Testis (tissue), 2 donors: Measurements from ENCODE around the gene TLK1.

Experiments
- POLR2A ChIP-seq: fragments of 450-650 bp; IDR thresholded peaks from one replicate; pipeline ENCODE4 v1.6.1; 2017; ENCODE audit warnings: antibody characterized with exemption, mild to moderate bottlenecking, moderate library complexity
- TF ChIP-seq, protein P1 (sequence below), 3 experiments: fragments of 450-650 bp in 2 of 3; fragments of 200-600 bp in 1 of 3; sonication (generic) in 1 of 3; IDR thresholded peaks; one replicate each; pipeline ENCODE4 v1.5.1; 2016 to 2019; ENCODE audit warnings: antibody characterized with exemption in 3 of 3, mild to moderate bottlenecking in 2 of 3, moderate library complexity in 1 of 3

- TF ChIP-seq POLR2A, result no peak
- TF ChIP-seq, protein P1, sequence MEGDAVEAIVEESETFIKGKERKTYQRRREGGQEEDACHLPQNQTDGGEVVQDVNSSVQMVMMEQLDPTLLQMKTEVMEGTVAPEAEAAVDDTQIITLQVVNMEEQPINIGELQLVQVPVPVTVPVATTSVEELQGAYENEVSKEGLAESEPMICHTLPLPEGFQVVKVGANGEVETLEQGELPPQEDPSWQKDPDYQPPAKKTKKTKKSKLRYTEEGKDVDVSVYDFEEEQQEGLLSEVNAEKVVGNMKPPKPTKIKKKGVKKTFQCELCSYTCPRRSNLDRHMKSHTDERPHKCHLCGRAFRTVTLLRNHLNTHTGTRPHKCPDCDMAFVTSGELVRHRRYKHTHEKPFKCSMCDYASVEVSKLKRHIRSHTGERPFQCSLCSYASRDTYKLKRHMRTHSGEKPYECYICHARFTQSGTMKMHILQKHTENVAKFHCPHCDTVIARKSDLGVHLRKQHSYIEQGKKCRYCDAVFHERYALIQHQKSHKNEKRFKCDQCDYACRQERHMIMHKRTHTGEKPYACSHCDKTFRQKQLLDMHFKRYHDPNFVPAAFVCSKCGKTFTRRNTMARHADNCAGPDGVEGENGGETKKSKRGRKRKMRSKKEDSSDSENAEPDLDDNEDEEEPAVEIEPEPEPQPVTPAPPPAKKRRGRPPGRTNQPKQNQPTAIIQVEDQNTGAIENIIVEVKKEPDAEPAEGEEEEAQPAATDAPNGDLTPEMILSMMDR (IDR thresholded peaks at IDR 0.05), result no peak
Measured at GRCh38 chr2:171178993-171179392, 18.3 kb upstream of the TLK1 start.
